Ovary (tissue), 3 donors: ENCODE measurements around the gene ESPN.

Experiments
- EP300 ChIP-seq: sonication (generic); formaldehyde crosslinking; IDR thresholded peaks from one replicate; pipeline ENCODE4 v1.6.1; 2017; ENCODE audit warnings: antibody characterized with exemption
- TF ChIP-seq, protein P1 (sequence below), 3 donors: fragments of 450-650 bp in 2 of 3; fragments of 200-600 bp in 1 of 3; IDR thresholded peaks; one replicate each; pipeline versions ENCODE4 v1.5.1 to v1.8.0; 2016 to 2022; ENCODE audit warnings: antibody characterized with exemption in 3 of 3, mild to moderate bottlenecking in 1 of 3
- donor health status: DM: no; HTN: no; CAD: no.

DNA sequence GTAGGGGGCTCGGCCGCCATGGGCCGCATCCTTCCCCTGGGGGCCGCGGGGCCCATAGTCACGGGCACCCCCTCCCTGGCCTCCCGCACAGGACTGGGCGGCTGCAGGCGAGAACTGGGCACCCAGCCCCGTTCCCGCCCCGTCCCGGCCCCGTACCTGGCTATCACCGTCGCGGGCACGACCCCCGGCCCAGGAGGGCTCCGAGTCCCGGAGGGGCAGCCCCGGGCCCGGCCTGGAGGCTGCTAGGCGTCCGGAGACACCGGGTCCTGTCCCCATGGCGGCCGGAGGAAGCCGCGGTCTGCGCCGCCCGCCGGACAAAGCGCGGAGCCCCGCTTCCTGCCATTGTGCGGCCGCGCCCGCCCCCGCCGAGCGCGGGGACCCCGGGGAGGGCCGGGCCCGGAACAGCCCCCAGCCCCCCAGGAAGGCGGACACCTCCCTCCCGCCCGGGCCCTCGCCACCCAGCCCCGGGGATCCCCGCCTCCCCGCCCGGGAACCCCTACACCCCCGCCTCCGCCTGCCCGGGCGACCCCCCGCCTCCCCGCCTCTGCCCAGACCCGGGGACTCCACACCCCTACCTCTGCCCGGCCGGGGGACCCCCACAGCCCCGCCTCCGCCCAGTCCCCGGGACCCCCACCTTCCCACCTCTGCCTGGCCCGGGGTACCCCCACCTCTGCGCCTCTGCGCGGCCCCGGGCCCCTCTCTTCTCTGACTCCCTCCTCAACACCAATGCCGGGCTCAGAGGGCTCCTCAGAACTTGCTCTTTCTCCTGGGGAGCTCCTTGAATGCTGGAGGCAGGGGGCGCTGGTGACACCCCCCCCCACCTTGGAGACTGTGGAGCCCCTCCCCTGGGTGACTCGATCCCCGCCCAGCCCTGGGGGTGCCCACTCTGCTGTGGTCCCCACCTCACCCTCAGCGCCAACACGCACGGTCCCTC, 60.9 kb downstream of the ESPN start:
- TF ChIP-seq, protein P1, sequence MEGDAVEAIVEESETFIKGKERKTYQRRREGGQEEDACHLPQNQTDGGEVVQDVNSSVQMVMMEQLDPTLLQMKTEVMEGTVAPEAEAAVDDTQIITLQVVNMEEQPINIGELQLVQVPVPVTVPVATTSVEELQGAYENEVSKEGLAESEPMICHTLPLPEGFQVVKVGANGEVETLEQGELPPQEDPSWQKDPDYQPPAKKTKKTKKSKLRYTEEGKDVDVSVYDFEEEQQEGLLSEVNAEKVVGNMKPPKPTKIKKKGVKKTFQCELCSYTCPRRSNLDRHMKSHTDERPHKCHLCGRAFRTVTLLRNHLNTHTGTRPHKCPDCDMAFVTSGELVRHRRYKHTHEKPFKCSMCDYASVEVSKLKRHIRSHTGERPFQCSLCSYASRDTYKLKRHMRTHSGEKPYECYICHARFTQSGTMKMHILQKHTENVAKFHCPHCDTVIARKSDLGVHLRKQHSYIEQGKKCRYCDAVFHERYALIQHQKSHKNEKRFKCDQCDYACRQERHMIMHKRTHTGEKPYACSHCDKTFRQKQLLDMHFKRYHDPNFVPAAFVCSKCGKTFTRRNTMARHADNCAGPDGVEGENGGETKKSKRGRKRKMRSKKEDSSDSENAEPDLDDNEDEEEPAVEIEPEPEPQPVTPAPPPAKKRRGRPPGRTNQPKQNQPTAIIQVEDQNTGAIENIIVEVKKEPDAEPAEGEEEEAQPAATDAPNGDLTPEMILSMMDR (IDR thresholded peaks at IDR 0.05) = no peak
- TF ChIP-seq EP300 = no peak
